Neural progenitor cell (in vitro differentiated cells): ENCODE data around the gene CHAC1. TPM values are rescaled to one million over a fixed set of nuclear protein-coding genes. Genes with fewer than 3 reads are reported as not detected.
A peak's percentile ranks its signal among the peaks of the same experiment; 100 is the strongest.

Experiments used
- DNase-seq: peaks from one replicate; pipeline ENCODE4 v3.0.0-alpha.2; 2016; ENCODE audit warnings: low spot score
- H2AFZ ChIP-seq: fragments of 200-600 bp; sonication (generic); replicated peaks from 2 replicates; pipeline ENCODE4 v1.6.1; 2016; ENCODE audit warnings: antibody characterized with exemption
- H3F3A ChIP-seq: fragments of 200-600 bp; sonication (generic); 2 replicates; pipeline ENCODE4 v1.6.1; 2016; ENCODE audit warnings: antibody characterized with exemption, low read depth
- H3K27ac ChIP-seq: fragments of 200-600 bp; sonication (generic); 2 replicates; pipeline ENCODE4 v1.5.1; 2016; ENCODE audit warnings: mild to moderate bottlenecking
- H3K27me3 ChIP-seq: fragments of 200-600 bp; sonication (generic); 2 replicates; pipeline ENCODE4 v1.6.1; 2016; ENCODE audit warnings: mild to moderate bottlenecking, moderate library complexity
- H3K36me3 ChIP-seq: fragments of 200-600 bp; sonication (generic); 2 replicates; pipeline ENCODE4 v1.5.1; 2016
- H3K4me1 ChIP-seq: fragments of 200-600 bp; sonication (generic); 2 replicates; pipeline ENCODE4 v1.6.1; 2016; ENCODE audit warnings: mixed run types
- H3K4me2 ChIP-seq: fragments of 200-600 bp; sonication (generic); 2 replicates; pipeline ENCODE4 v1.6.1; 2016
- H3K4me3 ChIP-seq: fragments of 200-600 bp; sonication (generic); 2 replicates; pipeline ENCODE4 v1.5.1; 2016
- H3K79me2 ChIP-seq: fragments of 200-600 bp; sonication (generic); 2 replicates; pipeline ENCODE4 v1.6.1; 2016; ENCODE audit warnings: low read depth
- H3K9ac ChIP-seq: fragments of 200-600 bp; sonication (generic); 2 replicates; pipeline ENCODE4 v1.6.1; 2016
- H3K9me3 ChIP-seq: fragments of 200-600 bp; sonication (generic); 2 replicates; pipeline ENCODE4 v1.5.1; 2016; ENCODE audit warnings: low read depth
- H4K20me1 ChIP-seq: fragments of 200-600 bp; sonication (generic); 2 replicates; pipeline ENCODE4 v1.6.1; 2016; ENCODE audit warnings: low read depth
- H3K27ac Mint-ChIP-seq: 3 replicates; pipeline ENCODE4 v1.8.0; 2021; ENCODE audit warnings: mixed read lengths
- H3K27me3 Mint-ChIP-seq: 2 replicates; pipeline ENCODE4 v1.8.0; 2022; ENCODE audit warnings: low read depth, mild to moderate bottlenecking, inconsistent platforms, moderate library complexity, mixed read lengths; ENCODE audit not compliant: insufficient read depth
- H3K36me3 Mint-ChIP-seq: 3 replicates; pipeline ENCODE4 v1.8.0; 2021; ENCODE audit warnings: mixed read lengths
- H3K4me1 Mint-ChIP-seq: 3 replicates; pipeline ENCODE4 v1.8.0; 2021; ENCODE audit warnings: mixed read lengths
- H3K4me3 Mint-ChIP-seq: 3 replicates; pipeline ENCODE4 v1.8.0; 2021; ENCODE audit warnings: mild to moderate bottlenecking, moderate library complexity, mixed read lengths
- H3K9me3 Mint-ChIP-seq: 3 replicates; pipeline ENCODE4 v1.8.0; 2020; ENCODE audit warnings: mixed read lengths
- EZH2 ChIP-seq: fragments of 200-600 bp; sonication (generic); IDR thresholded peaks from 2 replicates; pipeline ENCODE4 v1.6.1; 2017; ENCODE audit warnings: antibody characterized with exemption, mild to moderate bottlenecking, moderate library complexity
- EZH2phosphoT487 ChIP-seq: fragments of 200-600 bp; sonication (generic); IDR thresholded peaks from 2 replicates; pipeline ENCODE4 v1.6.1; 2017; ENCODE audit warnings: antibody characterized with exemption
- total RNA-seq: library from RNA; depleted of rRNA; stranded (reverse); fragments of >200 nt; gene quantifications from 2 replicates; pipeline ENCODE4 v1.2.3, GENCODE V29; 2015; ENCODE audit warnings: low replicate concordance
- TF ChIP-seq, protein P1 (sequence below): fragments of 200-600 bp; sonication (generic); IDR thresholded peaks from 2 replicates; pipeline ENCODE4 v1.5.1; 2017; ENCODE audit warnings: antibody characterized with exemption, mild to moderate bottlenecking

CHAC1 gene
- total RNA-seq, 1 donor from 2014 or later, result 2.4 TPM

DNA sequence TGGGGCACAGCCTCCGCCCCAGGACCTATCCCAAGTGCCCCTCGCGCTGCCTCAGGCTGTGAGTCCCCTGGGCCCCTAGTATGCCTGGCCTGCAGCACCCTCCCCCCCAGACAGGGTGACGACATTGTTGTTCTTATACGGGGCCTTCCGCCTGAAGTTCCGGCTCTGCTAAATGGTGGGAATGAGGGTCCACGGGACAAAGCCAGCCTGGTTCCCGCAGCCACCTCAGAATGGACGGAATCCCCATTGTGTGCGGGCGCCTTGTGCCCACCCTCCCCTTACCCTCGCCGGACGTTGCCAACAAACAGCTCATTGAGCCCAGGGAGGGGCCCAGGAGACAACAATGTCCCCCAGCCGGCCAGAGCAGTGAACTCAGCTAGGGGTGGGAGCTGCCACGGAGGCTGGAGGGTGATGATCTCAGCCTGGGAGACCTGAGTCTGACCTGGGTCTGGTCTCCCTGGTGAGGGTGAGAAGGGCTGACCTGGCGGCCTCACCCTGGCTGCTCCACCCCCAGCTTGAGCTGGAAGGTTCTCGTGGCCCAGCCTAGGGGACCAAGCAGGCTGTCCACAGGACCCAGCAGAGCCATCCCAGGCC is 34.4 kb upstream of the CHAC1 start:
- Mint-ChIP-seq H3K9me3 (no peaks in the 10 kb centered on the region), H3K4me3 (no peak overlapping the region), H3K27me3 (peaks cover 39% of the 10 kb centered on the region), H3K36me3 (no peaks in the 10 kb centered on the region), H3K4me1 (peaks cover 3% of the 10 kb centered on the region), H3K27ac (no peak overlapping the region)
- H3K27ac ChIP-seq, result no peak overlapping the region
- no peaks in the 10 kb centered on the region for H3K9me3 ChIP-seq
- DNase-seq, result no peak
- peaks cover 6% of the 10 kb centered on the region for H3F3A ChIP-seq
- peaks cover 56% of the 10 kb centered on the region for H3K27me3 ChIP-seq
- no peaks in the 10 kb centered on the region for H4K20me1 ChIP-seq
- H2AFZ ChIP-seq, result no peak overlapping the region
- no peaks in the 10 kb centered on the region for H3K36me3 ChIP-seq
- H3K4me3 ChIP-seq, result no peak overlapping the region
- H3K79me2 ChIP-seq, result no peaks in the 10 kb centered on the region
- no peak overlapping the region for H3K9ac ChIP-seq
- peaks cover 18% of the 10 kb centered on the region for H3K4me1 ChIP-seq
- H3K4me2 ChIP-seq, result no peak overlapping the region
- TF ChIP-seq EZH2phosphoT487, result no peak
- TF ChIP-seq, protein P1, sequence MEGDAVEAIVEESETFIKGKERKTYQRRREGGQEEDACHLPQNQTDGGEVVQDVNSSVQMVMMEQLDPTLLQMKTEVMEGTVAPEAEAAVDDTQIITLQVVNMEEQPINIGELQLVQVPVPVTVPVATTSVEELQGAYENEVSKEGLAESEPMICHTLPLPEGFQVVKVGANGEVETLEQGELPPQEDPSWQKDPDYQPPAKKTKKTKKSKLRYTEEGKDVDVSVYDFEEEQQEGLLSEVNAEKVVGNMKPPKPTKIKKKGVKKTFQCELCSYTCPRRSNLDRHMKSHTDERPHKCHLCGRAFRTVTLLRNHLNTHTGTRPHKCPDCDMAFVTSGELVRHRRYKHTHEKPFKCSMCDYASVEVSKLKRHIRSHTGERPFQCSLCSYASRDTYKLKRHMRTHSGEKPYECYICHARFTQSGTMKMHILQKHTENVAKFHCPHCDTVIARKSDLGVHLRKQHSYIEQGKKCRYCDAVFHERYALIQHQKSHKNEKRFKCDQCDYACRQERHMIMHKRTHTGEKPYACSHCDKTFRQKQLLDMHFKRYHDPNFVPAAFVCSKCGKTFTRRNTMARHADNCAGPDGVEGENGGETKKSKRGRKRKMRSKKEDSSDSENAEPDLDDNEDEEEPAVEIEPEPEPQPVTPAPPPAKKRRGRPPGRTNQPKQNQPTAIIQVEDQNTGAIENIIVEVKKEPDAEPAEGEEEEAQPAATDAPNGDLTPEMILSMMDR, result no peak

DNA sequence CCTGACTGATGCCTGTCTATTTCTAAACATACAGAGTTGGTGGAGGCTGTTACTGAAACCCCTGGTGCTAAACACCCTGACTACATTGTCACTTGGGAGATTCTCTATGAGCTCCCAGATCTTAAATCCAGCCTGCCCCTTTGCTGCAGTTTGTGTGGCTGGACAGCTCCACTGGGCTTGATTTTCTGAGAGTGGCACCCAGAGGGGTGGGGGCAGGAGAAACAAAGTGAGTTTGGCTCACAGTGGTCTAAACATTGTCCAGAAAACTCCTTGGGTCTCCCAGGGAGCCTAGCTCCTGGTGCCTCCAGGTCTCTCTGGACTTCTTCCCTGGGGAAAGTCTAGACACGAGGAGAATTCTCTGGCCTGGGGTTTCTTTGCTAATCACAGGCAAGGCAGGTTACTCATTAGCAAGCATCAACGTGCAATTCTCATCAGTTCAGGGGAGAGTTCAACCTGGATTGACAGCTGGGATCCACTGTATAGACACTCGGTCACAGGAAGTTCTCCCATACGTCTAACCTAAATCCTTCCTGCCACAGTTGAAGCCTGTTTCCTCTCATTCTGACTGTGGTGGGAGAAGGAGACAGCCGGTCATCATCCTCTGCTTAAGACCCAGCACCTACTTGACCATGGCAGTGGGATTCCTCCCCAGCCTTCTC is 31.2 kb upstream of the CHAC1 start:
- no peaks in the 10 kb centered on the region for H3K9me3 ChIP-seq
- Mint-ChIP-seq H3K4me1 (peaks cover 13% of the 10 kb centered on the region), H3K36me3 (no peaks in the 10 kb centered on the region), H3K27ac (no peak overlapping the region), H3K4me3 (peak overlapping the region; percentile 24), H3K27me3 (peaks cover 49% of the 10 kb centered on the region), H3K9me3 (no peaks in the 10 kb centered on the region)
- H3K4me3 ChIP-seq, result no peak overlapping the region
- peaks cover 6% of the 10 kb centered on the region for H3F3A ChIP-seq
- H3K9ac ChIP-seq, result no peak overlapping the region
- peaks cover 26% of the 10 kb centered on the region for H3K4me1 ChIP-seq
- peaks cover 20% of the 10 kb centered on the region for H4K20me1 ChIP-seq
- DNase-seq, result no peak
- no peaks in the 10 kb centered on the region for H3K36me3 ChIP-seq
- no peaks in the 10 kb centered on the region for H3K79me2 ChIP-seq
- H2AFZ ChIP-seq, result no peak overlapping the region
- no peak overlapping the region for H3K27ac ChIP-seq
- no peak for TF ChIP-seq EZH2phosphoT487
- TF ChIP-seq, protein P1, result no peak
- no peak for TF ChIP-seq EZH2
- peaks cover 85% of the 10 kb centered on the region for H3K27me3 ChIP-seq
- no peak overlapping the region for H3K4me2 ChIP-seq

DNA sequence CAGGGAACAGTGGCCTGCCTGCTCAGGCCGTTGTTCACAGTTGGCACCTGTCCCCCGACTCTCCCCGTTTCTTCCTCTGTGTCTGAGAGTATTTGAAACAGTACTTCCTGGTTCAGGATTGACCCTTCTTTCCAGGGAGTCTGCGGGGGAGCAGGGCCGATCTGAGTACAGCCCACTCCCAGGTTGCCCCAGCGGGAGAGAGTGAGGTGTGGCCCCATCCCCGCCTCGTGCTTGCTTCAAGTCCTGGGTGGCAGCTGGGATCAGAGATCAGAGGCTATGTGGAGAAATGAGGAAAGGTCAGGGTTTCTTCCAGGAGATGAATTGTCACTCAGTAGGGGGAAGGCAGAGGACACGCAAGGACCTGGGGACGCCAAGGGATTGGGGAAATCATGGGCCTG is 30.7 kb upstream of the CHAC1 start:
- no peak overlapping the region for H3K4me3 Mint-ChIP-seq
- Histone ChIP-seq H3K79me2 (no peaks in the 10 kb centered on the region), H3K36me3 (no peaks in the 10 kb centered on the region), H3K9ac (no peak overlapping the region), H4K20me1 (peaks cover 25% of the 10 kb centered on the region), H3K27me3 (peaks cover 90% of the 10 kb centered on the region), H3F3A (peaks cover 5% of the 10 kb centered on the region), H3K4me1 (peaks cover 25% of the 10 kb centered on the region), H3K9me3 (no peaks in the 10 kb centered on the region), H3K27ac (no peak overlapping the region), H3K4me2 (no peak overlapping the region), H3K4me3 (no peak overlapping the region), H2AFZ (no peak overlapping the region)
- H3K36me3 Mint-ChIP-seq, result no peaks in the 10 kb centered on the region
- H3K4me1 Mint-ChIP-seq, result peaks cover 15% of the 10 kb centered on the region
- TF ChIP-seq EZH2 (no peak), EZH2phosphoT487 (no peak)
- TF ChIP-seq, protein P1, result no peak
- no peak for DNase-seq
- H3K9me3 Mint-ChIP-seq, result no peaks in the 10 kb centered on the region
- H3K27ac Mint-ChIP-seq, result no peak overlapping the region
- peaks cover 54% of the 10 kb centered on the region for H3K27me3 Mint-ChIP-seq
